Measurements from ENCODE around the gene FOXC1.

The FOXC1 gene

GRCh38 chr6:1636272-1636825 is 26.6 kb downstream of the FOXC1 start:
- H3K4me1 ChIP-seq = peaks cover 0 to 30% (median 21%) of the 10 kb centered on the region in 4 donors
- peak overlapping the region in 1 of 2 donors; percentile 52 for H3K27ac ChIP-seq
- intact Hi-C loops (cut with DNase I; ENCODE audit: low total_unique reads) = no loop called here
- H3K9me3 ChIP-seq = no peaks in the 10 kb centered on the region
- peak in 1 of 2 donors; percentile 48 for DNase-seq
- H3K27me3 ChIP-seq = no peaks in the 10 kb centered on the region
- no peaks in the 10 kb centered on the region for H3K36me3 ChIP-seq
- no peak for TF ChIP-seq CTCF (IDR thresholded peaks at IDR 0.05)
- H3K4me3 ChIP-seq = no peak overlapping the region

- peak in 1 of 2 donors; percentile 61 for DNase-seq
- Histone ChIP-seq H3K4me1 (peaks cover 0 to 30% (median 21%) of the 10 kb centered on the region in 4 donors), H3K9me3 (no peaks in the 10 kb centered on the region), H3K27ac (no peak overlapping the region), H3K27me3 (no peaks in the 10 kb centered on the region), H3K36me3 (no peaks in the 10 kb centered on the region), H3K4me3 (no peak overlapping the region)
- no peak for TF ChIP-seq CTCF (IDR thresholded peaks at IDR 0.05)
- intact Hi-C loops (cut with DNase I; ENCODE audit: low total_unique reads) = no loop called here
These were observed 27.5 kb downstream of the FOXC1 start for GRCh38 chr6:1636971-1637871.

GRCh38 chr6:1639430-1639829 is 29.7 kb downstream of the FOXC1 start:
- Histone ChIP-seq H3K9me3 (no peaks in the 10 kb centered on the region), H3K4me3 (no peak overlapping the region), H3K4me1 (peaks cover 0 to 27% (median 19%) of the 10 kb centered on the region in 4 donors), H3K27ac (no peak overlapping the region), H3K36me3 (no peaks in the 10 kb centered on the region), H3K27me3 (no peaks in the 10 kb centered on the region)
- intact Hi-C loops (cut with DNase I; ENCODE audit: low total_unique reads) = no loop called here
- DNase-seq = peak in 1 of 2 donors; percentile 53
- TF ChIP-seq CTCF (IDR thresholded peaks at IDR 0.05) = no peak

GRCh38 chr6:1640476-1640875 is 30.8 kb downstream of the FOXC1 start:
- Histone ChIP-seq H3K4me3 (no peak overlapping the region), H3K9me3 (no peaks in the 10 kb centered on the region), H3K36me3 (no peaks in the 10 kb centered on the region), H3K27ac (no peak overlapping the region), H3K4me1 (peaks cover 0 to 26% (median 13%) of the 10 kb centered on the region in 4 donors), H3K27me3 (no peaks in the 10 kb centered on the region)
- DNase-seq = peak in 1 of 2 donors; percentile 57
- TF ChIP-seq CTCF (IDR thresholded peaks at IDR 0.05) = no peak
- intact Hi-C loops (cut with DNase I; ENCODE audit: low total_unique reads) = no loop called here

- Histone ChIP-seq H3K4me1 (peaks cover 0 to 26% (median 15%) of the 10 kb centered on the region in 4 donors), H3K4me3 (no peak overlapping the region), H3K36me3 (no peaks in the 10 kb centered on the region), H3K9me3 (no peaks in the 10 kb centered on the region), H3K27ac (no peak overlapping the region), H3K27me3 (no peaks in the 10 kb centered on the region)
- no peak for TF ChIP-seq CTCF (IDR thresholded peaks at IDR 0.05)
- intact Hi-C loops (cut with DNase I; ENCODE audit: low total_unique reads) = no loop called here
- DNase-seq = peak in 1 of 2 donors; percentile 56
These were observed 31.7 kb downstream of the FOXC1 start for GRCh38 chr6:1641343-1641885.
